EH (cell line): ENCODE results near the gene THAP12.
A peak's percentile ranks its signal among the peaks of the same experiment; 100 is the strongest.
"Not testable (repeated sequence)": the region's sequence is repeated elsewhere in the genome, so short reads cannot be mapped to it uniquely, and the experiment has no call there.

Experiments used
- DNase-seq: peaks from one replicate; pipeline ENCODE4 v3.0.0-alpha.2; 2015; ENCODE audit warnings: low read depth

The THAP12 gene

GRCh38 chr11:76327756-76328388 lies 53.1 kb downstream of the THAP12 start:
- DNase-seq: no peak

GRCh38 chr11:76327202-76327601 lies 53.7 kb downstream of the THAP12 start:
- no peak for DNase-seq

GRCh38 chr11:76325185-76325584 lies 55.7 kb downstream of the THAP12 start:
- DNase-seq: no peak

- DNase-seq: no peak
These were observed 57.1 kb downstream of the THAP12 start for GRCh38 chr11:76323804-76324203.

GRCh38 chr11:76323375-76323774 lies 57.6 kb downstream of the THAP12 start:
- not testable (repeated sequence) for DNase-seq

GRCh38 chr11:76322942-76323341 lies 58.0 kb downstream of the THAP12 start:
- DNase-seq: no peak

- DNase-seq: no peak
These were observed 58.4 kb downstream of the THAP12 start for GRCh38 chr11:76322540-76322939.

GRCh38 chr11:76321820-76322524 lies 59.0 kb downstream of the THAP12 start:
- no peak for DNase-seq

- DNase-seq: no peak
These were observed 59.6 kb downstream of the THAP12 start for GRCh38 chr11:76321340-76321739.

GRCh38 chr11:76320929-76321328 lies 60.0 kb downstream of the THAP12 start:
- no peak for DNase-seq

GRCh38 chr11:76319798-76320197 lies 61.1 kb downstream of the THAP12 start:
- DNase-seq: not testable (repeated sequence)

- peak; percentile 69 for DNase-seq
These were observed 62.1 kb downstream of the THAP12 start for GRCh38 chr11:76318744-76319384.

GRCh38 chr11:76317296-76317695 lies 63.6 kb downstream of the THAP12 start:
- no peak for DNase-seq

GRCh38 chr11:76316726-76317125 lies 64.2 kb downstream of the THAP12 start:
- DNase-seq: no peak

GRCh38 chr11:76315182-76315853 lies 65.6 kb downstream of the THAP12 start:
- no peak for DNase-seq

- peak; percentile 70 for DNase-seq
These were observed 66.2 kb downstream of the THAP12 start for GRCh38 chr11:76314741-76315090.

GRCh38 chr11:76313913-76314740 lies 66.8 kb downstream of the THAP12 start:
- peak; percentile 66 for DNase-seq

- DNase-seq: no peak
These were observed 67.7 kb downstream of the THAP12 start for GRCh38 chr11:76313271-76313670.

GRCh38 chr11:76310832-76311595 lies 69.9 kb downstream of the THAP12 start:
- DNase-seq: no peak

- no peak for DNase-seq
These were observed 72.8 kb downstream of the THAP12 start for GRCh38 chr11:76307978-76308747.
